Measurements from ENCODE around the gene ARFRP1.
"Not testable (repeated sequence)": the region's sequence is repeated elsewhere in the genome, so short reads cannot be mapped to it uniquely, and the experiment has no call there.

The ARFRP1 gene

DNA sequence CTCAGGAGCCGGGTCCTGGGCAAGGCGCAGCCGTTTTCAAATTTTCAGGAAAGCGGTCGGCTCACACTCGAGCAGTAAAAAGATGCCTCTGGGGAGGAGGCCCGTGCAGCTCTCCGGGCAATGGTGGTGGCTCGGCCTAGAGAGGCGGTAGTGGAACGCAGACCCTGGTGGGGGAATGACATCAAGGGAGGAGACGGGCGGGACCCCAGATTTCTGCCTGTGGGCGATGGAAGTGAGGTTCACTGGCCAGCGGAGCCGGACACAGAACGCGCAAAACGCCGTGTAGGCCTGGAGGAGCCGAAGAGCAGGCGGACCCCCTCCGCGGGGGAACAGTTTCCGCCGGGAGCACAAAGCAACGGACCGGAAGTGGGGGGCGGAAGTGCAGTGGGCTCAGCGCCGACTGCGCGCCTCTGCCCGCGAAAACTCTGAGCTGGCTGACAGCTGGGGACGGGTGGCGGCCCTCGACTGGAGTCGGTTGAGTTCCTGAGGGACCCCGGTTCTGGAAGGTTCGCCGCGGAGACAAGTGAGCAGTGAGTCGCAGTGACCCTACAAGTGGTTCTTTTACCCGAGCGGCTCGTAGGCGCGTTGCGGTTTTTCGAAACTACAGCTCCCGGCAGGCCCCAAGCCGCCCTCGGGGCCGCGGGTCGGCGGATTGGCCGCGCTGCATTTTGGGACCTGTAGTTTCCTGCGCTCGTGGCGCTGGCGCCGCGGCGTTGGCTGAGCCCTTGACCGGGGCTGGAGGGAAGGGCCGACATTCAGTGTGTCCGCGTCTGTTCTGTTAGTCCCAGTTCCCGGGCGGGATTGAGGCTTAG, 49.6 kb downstream of the ARFRP1 start, which contains the start of gene RTEL1:
Gene RTEL1, plus strand, starts transcription at position 376 of the 812 bp plus-strand sequence. CDS start 1,091 bp downstream, outside the sequence.
- no peaks in the 10 kb centered on the region for H3K27me3 Mint-ChIP-seq
- H3K36me3 Mint-ChIP-seq, result no peaks in the 10 kb centered on the region
- H3K27ac Mint-ChIP-seq, result peak within 1 kb of the TSS; percentile 94
- H3K9me3 Mint-ChIP-seq (ENCODE audit: low read depth), result no peaks in the 10 kb centered on the region
- peak within 1 kb of the TSS; percentile 97 for H3K4me3 Mint-ChIP-seq
- H3K4me1 Mint-ChIP-seq (ENCODE audit: low read depth), result peaks cover 27% of the 10 kb centered on the region

- no peaks in the 10 kb centered on the region for H3K36me3 Mint-ChIP-seq
- peak overlapping the region; percentile 94 for H3K27ac Mint-ChIP-seq
- peak overlapping the region; percentile 97 for H3K4me3 Mint-ChIP-seq
- no peaks in the 10 kb centered on the region for H3K27me3 Mint-ChIP-seq
- peaks cover 27% of the 10 kb centered on the region for H3K4me1 Mint-ChIP-seq (ENCODE audit: low read depth)
- H3K9me3 Mint-ChIP-seq (ENCODE audit: low read depth), result no peaks in the 10 kb centered on the region
Observed at GRCh38 chr20:63657260-63657936, 50.4 kb downstream of the ARFRP1 start.

DNA sequence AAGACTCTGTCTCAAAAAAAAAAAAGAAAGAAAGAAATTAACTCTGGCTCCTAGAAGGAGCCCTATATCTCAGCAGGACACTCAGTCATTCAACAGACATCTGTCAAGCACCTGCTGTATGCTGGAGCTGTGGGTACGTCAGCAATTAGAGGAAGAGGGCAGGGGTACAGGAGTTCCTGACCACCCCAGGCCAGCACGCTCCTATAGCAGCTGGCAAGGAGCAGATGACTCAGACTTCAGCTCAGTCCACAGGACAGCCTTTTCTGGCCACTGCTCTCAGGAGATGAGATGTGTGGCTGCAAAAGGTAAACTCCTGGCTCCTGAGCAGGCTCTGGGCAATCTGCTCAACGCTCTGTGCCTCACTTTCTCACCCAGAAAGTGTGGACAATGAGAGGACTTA, 51.3 kb downstream of the ARFRP1 start:
- peak overlapping the region; percentile 55 for H3K4me3 Mint-ChIP-seq
- H3K27ac Mint-ChIP-seq, result no peak overlapping the region

GRCh38 chr20:63655249-63655648, 52.5 kb downstream of the ARFRP1 start:
- H3K9me3 Mint-ChIP-seq (ENCODE audit: low read depth), result no peaks in the 10 kb centered on the region
- H3K27me3 Mint-ChIP-seq, result no peaks in the 10 kb centered on the region
- peaks cover 36% of the 10 kb centered on the region for H3K4me1 Mint-ChIP-seq (ENCODE audit: low read depth)
- no peak overlapping the region for H3K27ac Mint-ChIP-seq
- H3K36me3 Mint-ChIP-seq, result no peaks in the 10 kb centered on the region
- H3K4me3 Mint-ChIP-seq, result no peak overlapping the region

More for the DNA sequence above, 51.3 kb downstream of the ARFRP1 start:
- Mint-ChIP-seq H3K4me1 (ENCODE audit: low read depth) (peaks cover 30% of the 10 kb centered on the region), H3K36me3 (no peaks in the 10 kb centered on the region), H3K9me3 (ENCODE audit: low read depth) (no peaks in the 10 kb centered on the region), H3K27me3 (no peaks in the 10 kb centered on the region)

- Mint-ChIP-seq H3K4me1 (ENCODE audit: low read depth) (peaks cover 28% of the 10 kb centered on the region), H3K9me3 (ENCODE audit: low read depth) (no peaks in the 10 kb centered on the region), H3K36me3 (no peaks in the 10 kb centered on the region), H3K27me3 (no peaks in the 10 kb centered on the region), H3K4me3 (peak overlapping the region; percentile 75), H3K27ac (peak overlapping the region; percentile 82)
Observed at GRCh38 chr20:63653974-63654668, 53.7 kb downstream of the ARFRP1 start.

DNA sequence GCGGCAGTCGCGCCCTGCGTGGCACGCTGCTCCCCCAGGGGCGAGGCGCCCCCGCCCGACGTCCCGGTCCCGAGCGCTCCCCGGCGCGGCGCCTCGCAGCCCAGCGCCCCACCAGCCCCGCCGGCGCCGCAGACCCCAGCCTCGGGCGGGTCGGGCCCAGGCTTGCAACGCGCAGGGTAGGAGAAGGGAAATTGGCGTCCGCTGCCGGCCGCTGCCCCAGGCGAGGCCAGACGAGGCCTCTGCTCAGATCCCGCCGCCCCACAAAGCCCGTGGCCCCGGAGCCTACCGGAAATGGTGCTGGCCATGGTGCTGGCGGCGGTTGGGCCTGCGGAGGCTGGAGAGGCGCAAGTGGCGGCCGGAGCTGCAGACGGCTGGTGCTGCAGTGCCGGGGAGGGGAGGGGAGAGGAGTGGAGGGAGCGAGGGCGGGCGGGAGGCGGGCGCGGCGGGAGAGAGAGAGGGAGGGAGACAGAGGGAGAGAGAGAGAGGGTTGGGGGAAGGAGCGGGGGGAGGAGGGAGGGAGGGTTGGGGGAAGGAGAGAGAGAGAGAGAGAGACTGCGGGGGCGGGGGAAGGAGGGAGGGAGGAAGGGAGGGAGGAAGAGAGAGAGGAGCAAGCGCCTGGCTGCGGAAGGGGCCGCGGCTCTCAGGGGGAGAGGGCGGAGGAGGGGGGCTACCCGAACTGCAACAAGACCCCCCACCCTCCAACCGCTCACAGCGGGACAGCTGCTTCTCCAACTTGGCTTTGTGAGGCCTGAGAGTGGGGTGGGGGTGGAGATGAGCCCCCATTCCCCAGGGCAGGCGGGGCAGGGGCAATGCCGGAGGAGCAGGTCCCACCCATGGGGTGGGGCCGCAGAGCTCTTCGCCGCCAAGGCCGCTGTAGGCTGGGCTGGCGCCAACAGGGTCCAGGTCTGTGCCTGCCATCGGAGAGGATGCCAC, 54.5 kb downstream of the ARFRP1 start, which contains the start of gene STMN3:
Gene STMN3, minus strand, starts transcription at position 384 of the 933 bp plus-strand sequence. Its CDS starts 79 bp downstream, at position 305.
- Mint-ChIP-seq H3K27me3 (no peaks in the 10 kb centered on the region), H3K27ac (peak within 1 kb of the TSS; percentile 82), H3K9me3 (ENCODE audit: low read depth) (no peaks in the 10 kb centered on the region), H3K4me1 (ENCODE audit: low read depth) (peaks cover 28% of the 10 kb centered on the region), H3K4me3 (peak within 1 kb of the TSS; percentile 75), H3K36me3 (no peaks in the 10 kb centered on the region)

- Mint-ChIP-seq H3K4me1 (ENCODE audit: low read depth) (peaks cover 24% of the 10 kb centered on the region), H3K36me3 (no peaks in the 10 kb centered on the region), H3K9me3 (ENCODE audit: low read depth) (no peaks in the 10 kb centered on the region), H3K27me3 (no peaks in the 10 kb centered on the region), H3K4me3 (peak overlapping the region; percentile 57), H3K27ac (no peak overlapping the region)
Observed at GRCh38 chr20:63652192-63652980, 55.4 kb downstream of the ARFRP1 start.

DNA sequence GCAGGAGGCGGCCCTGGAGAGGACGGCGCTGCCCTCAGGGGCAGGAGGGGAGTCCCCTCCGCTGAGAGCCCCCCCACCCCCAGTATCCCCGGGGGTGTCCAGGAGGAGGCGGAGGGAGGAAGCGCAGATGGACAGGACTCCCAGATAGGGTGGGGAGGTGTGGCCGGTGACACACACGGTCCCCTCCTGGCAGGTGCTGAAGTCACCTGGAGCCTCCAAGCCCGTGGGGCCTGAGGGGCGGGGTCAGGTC, 55.9 kb downstream of the ARFRP1 start:
- no peaks in the 10 kb centered on the region for H3K27me3 Mint-ChIP-seq
- no peaks in the 10 kb centered on the region for H3K9me3 Mint-ChIP-seq (ENCODE audit: low read depth)
- peak overlapping the region; percentile 84 for H3K27ac Mint-ChIP-seq
- H3K4me3 Mint-ChIP-seq, result peak overlapping the region; percentile 87
- peaks cover 22% of the 10 kb centered on the region for H3K4me1 Mint-ChIP-seq (ENCODE audit: low read depth)
- no peaks in the 10 kb centered on the region for H3K36me3 Mint-ChIP-seq

GRCh38 chr20:63650486-63650885, 57.3 kb downstream of the ARFRP1 start:
- H3K4me1 Mint-ChIP-seq (ENCODE audit: low read depth), result peaks cover 24% of the 10 kb centered on the region
- H3K27me3 Mint-ChIP-seq; H3K9me3 Mint-ChIP-seq (ENCODE audit: low read depth); H3K4me3 Mint-ChIP-seq; H3K36me3 Mint-ChIP-seq; H3K27ac Mint-ChIP-seq: not testable (repeated sequence)

DNA sequence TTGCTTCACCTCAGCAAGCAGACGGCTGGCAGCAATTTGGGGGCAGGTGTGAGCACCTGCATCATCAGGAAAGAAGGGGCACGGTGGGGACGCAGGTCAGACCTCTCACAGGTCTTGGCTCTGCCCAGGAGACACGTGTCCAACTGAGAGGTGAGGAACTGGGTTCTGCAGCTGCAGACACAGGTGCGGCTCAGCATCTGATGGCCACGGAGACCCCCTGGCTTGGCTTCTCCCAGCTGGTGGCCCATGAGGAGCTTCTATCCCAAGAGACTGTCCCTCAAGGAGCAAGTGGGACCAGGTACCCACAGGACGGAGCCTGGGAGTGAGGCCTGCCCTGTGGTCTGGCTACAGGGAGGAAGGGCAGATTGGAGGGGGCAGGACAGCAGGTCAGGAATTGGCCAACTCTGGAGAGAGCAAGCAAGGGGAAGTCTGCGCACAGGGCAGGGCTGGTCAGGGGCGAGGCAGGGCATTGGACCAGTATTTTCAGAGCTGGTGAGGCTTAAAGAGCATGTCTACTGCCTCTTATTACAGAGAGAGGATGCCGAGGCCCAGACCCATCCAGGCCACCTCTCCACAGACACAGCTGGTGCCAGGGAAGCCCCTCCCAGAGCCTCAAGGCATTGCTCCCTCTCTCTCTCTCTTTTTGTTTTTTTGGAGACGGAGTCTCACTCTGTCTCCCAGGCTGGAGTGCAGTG, 58.7 kb downstream of the ARFRP1 start:
- no peak overlapping the region for H3K27ac Mint-ChIP-seq
- peaks cover 18% of the 10 kb centered on the region for H3K4me1 Mint-ChIP-seq (ENCODE audit: low read depth)
- no peaks in the 10 kb centered on the region for H3K9me3 Mint-ChIP-seq (ENCODE audit: low read depth)
- no peaks in the 10 kb centered on the region for H3K27me3 Mint-ChIP-seq
- no peaks in the 10 kb centered on the region for H3K36me3 Mint-ChIP-seq
- H3K4me3 Mint-ChIP-seq, result no peak overlapping the region
